K562 (cell line): Measurements from ENCODE around the gene AMPD1. TPM values are rescaled to one million over a fixed set of nuclear protein-coding genes. Genes with fewer than 3 reads are reported as not detected.

Experiments
- ATAC-seq: fragments of 200-7000 bp; cut with Tn5 transposase; 3 replicates; pipeline ENCODE4 v1.9.1; 2020; ENCODE audit warnings: moderate library complexity
- BruUV-seq: library from RNA; stranded (reverse); fragments of 400-500 nt; replicated peaks from 2 replicates; lab custom pipeline; 2021; lab: Mats Ljungman, UMichigan
- CTCF ChIA-PET: fragments of 300-600 bp; formaldehyde crosslinking; extraction: SDS; loops from one replicate; lab custom pipeline; 2021; ENCODE audit warnings: low intra/inter-chr PET ratio; lab: Yijun Ruan, JAX
- POLR2A ChIA-PET: fragments of 300-600, 350-650 bp; sonication (Branson Sonifier 250); formaldehyde crosslinking; extraction: SDS; loops from one replicate; lab custom pipeline; 2021; ENCODE audit warnings: antibody characterized with exemption, inconsistent platforms; lab: Yijun Ruan, JAX
- DNase-seq, 4 experiments: peaks; one replicate each; pipeline versions ENCODE4 v3.0.0 to v3.0.0-alpha.2; 2011 to 2018; ENCODE audit warnings: low spot score in 3 of 4, mixed read lengths in 3 of 4; ENCODE audit errors: extremely low read depth in 1 of 4
- FAIRE-seq: peaks from 2 replicates; lab custom pipeline; 2011; peaks lifted over from hg19 to GRCh38; lab: Jason Lieb, UNC
- H2AFZ ChIP-seq: 2 replicates; pipeline ENCODE4 v1.6.0; 2011; ENCODE audit warnings: low read depth, low read length, control low read depth, inconsistent platforms
- H3K27ac ChIP-seq: fragments of 200-600 bp; 3 replicates; pipeline ENCODE4 v1.8.0; 2011; ENCODE audit warnings: low read depth, mild to moderate bottlenecking, control low read depth, inconsistent platforms, low read length, moderate library complexity, mixed read lengths; ENCODE audit errors: extremely low read depth
- H3K27me3 ChIP-seq, 2 experiments: fragments of 300-600 bp in 1 of 2; 2 replicates in 1 of 2; 3 replicates in 1 of 2; pipeline versions ENCODE4 v1.6.0 to v1.8.0; 2011; ENCODE audit warnings: inconsistent platforms in 2 of 2, low read length in 2 of 2, mild to moderate bottlenecking in 1 of 2, mixed read lengths in 1 of 2, moderate library complexity in 1 of 2; ENCODE audit not compliant: control insufficient read depth in 2 of 2, insufficient read depth in 2 of 2
- H3K36me3 ChIP-seq: fragments of 300-600 bp; 3 replicates; pipeline ENCODE4 v1.8.0; 2011; ENCODE audit warnings: mild to moderate bottlenecking, low read length, inconsistent platforms; ENCODE audit not compliant: control insufficient read depth, insufficient read depth
- H3K4me1 ChIP-seq, 2 experiments: fragments of 200-600 bp in 1 of 2; replicated peaks in 1 of 2; 2 replicates in 1 of 2; 3 replicates in 1 of 2; pipeline versions ENCODE4 v1.5.1 to v1.8.0; 2011; ENCODE audit warnings: inconsistent platforms in 2 of 2, low read length in 2 of 2, mild to moderate bottlenecking in 1 of 2, mixed read lengths in 1 of 2, moderate library complexity in 1 of 2; ENCODE audit not compliant: control insufficient read depth in 2 of 2, insufficient read depth in 2 of 2
- H3K4me2 ChIP-seq: 2 replicates; pipeline ENCODE4 v1.6.1; 2011; ENCODE audit warnings: low read length, control low read depth, inconsistent platforms, mixed read lengths; ENCODE audit not compliant: insufficient read depth
- H3K4me3 ChIP-seq: fragments of 200-600 bp; sonication (generic), shearing (Covaris generic); 2 replicates; pipeline ENCODE4 v1.5.1; 2016; ENCODE audit warnings: control low read depth, inconsistent platforms
- H3K79me2 ChIP-seq: fragments of 200-600 bp; 3 replicates; pipeline ENCODE4 v1.8.0; 2011; ENCODE audit warnings: low read length, inconsistent platforms; ENCODE audit not compliant: control insufficient read depth, insufficient read depth
- H3K9ac ChIP-seq, 2 experiments: 2 replicates each; pipeline versions ENCODE4 v1.6.0 to v1.6.1; 2011; ENCODE audit warnings: low read depth in 2 of 2, low read length in 2 of 2, control low read depth in 1 of 2, inconsistent platforms in 1 of 2, mild to moderate bottlenecking in 1 of 2, mixed read lengths in 1 of 2; ENCODE audit not compliant: insufficient read depth in 1 of 2
- H3K9me1 ChIP-seq: one replicate; pipeline ENCODE4 v1.6.0; 2011; ENCODE audit warnings: inconsistent platforms, mild to moderate bottlenecking, low read length, moderate library complexity; ENCODE audit not compliant: control insufficient read depth, insufficient read depth
- H3K9me3 ChIP-seq: replicated peaks from 2 replicates; pipeline ENCODE4 v1.5.1; 2011; ENCODE audit warnings: low read depth, low read length, inconsistent platforms; ENCODE audit not compliant: control insufficient read depth, insufficient read depth
- H4K20me1 ChIP-seq: replicated peaks from 2 replicates; pipeline ENCODE4 v1.6.1; 2011; ENCODE audit warnings: low read length, inconsistent platforms, mixed read lengths; ENCODE audit not compliant: control insufficient read depth, insufficient read depth
- BRD9 ChIP-seq: fragments of 450-650 bp; IDR thresholded peaks from 2 replicates; pipeline ENCODE4 v1.6.1; 2018; ENCODE audit warnings: low read depth; ENCODE audit not compliant: partially characterized antibody
- ZC3H11A ChIP-seq: IDR thresholded peaks from 2 replicates; pipeline ENCODE4 v1.6.1; 2012; ENCODE audit warnings: low read depth, low read length, improper control_type of control experiment
- ZNF143 ChIP-seq: sonication (generic); formaldehyde crosslinking; IDR thresholded peaks from 2 replicates; pipeline ENCODE4 v1.9.0; 2022; ENCODE audit warnings: mild to moderate bottlenecking, missing genetic modification reagents
- ZNF695 ChIP-seq: fragments of 450-650 bp; formaldehyde crosslinking; IDR thresholded peaks from 2 replicates; pipeline ENCODE4 v1.4.0; 2020; ENCODE audit warnings: mild to moderate bottlenecking, moderate library complexity
- ZSCAN32 ChIP-seq: fragments of 450-650 bp; formaldehyde crosslinking; IDR thresholded peaks from 2 replicates; pipeline ENCODE4 v1.4.0; 2020; ENCODE audit warnings: mild to moderate bottlenecking, moderate library complexity
- WGBS: fragments of 100-300 bp; shearing (Covaris generic); methylation state at CpG from one replicate; pipeline ENCODE4 v1.1.6; 2016; ENCODE audit warnings: low coverage, mixed read lengths; ENCODE audit not compliant: insufficient coverage; ENCODE audit errors: missing lambda C conversion rate; 5-methylcytosine and 5-hydroxymethylcytosine counted together
- in situ Hi-C: fragments of 300-500 bp; cut with MboI; formaldehyde crosslinking; loops from 4 replicates; pipeline ENCODE4 v1.15.0; 2018; ENCODE audit warnings: inconsistent platforms, mixed read lengths
- intact Hi-C: fragments of 100-400 bp; cut with micrococcal nuclease; formaldehyde crosslinking; loops from 2 replicates; pipeline ENCODE4 v1.14.2; 2022
- polyA plus RNA-seq, 8 experiments: library from polyadenylated mRNA; depleted of rRNA in 4 of 8; stranded (reverse) in 5 of 8; unstranded in 3 of 8; fragments of >200 nt; fragmentation: Nextera tagmentation in 2 of 8; fragmentation: Illumina TruSeq in 1 of 8; extraction: Ambion mirVana in 2 of 8; extraction: Trizol in 1 of 8; gene quantifications; 2 replicates each; pipeline versions ENCODE4 v1.2.1 to v1.2.3, GENCODE V29; 2011 to 2014; ENCODE audit warnings: inconsistent platforms in 1 of 8, missing spikeins in 1 of 8
- total RNA-seq, 7 experiments: library from RNA; depleted of rRNA in 6 of 7; stranded (reverse); fragments of >200 nt in 6 of 7; fragmentation: Illumina TruSeq in 2 of 7; extraction: Trizol in 2 of 7; gene quantifications; 2 replicates each; pipeline versions ENCODE4 v1.2.1 to v1.2.3, GENCODE V29; 2011 to 2021; ENCODE audit warnings: low replicate concordance in 1 of 7
- TF ChIP-seq, protein P1 (sequence below), 3 experiments: fragments of 200-800 bp in 1 of 3; fragments of 250-450 bp in 1 of 3; fragments of 450-650 bp in 1 of 3; sonication (Bioruptor Pico) in 1 of 3; sonication (Bioruptor generic) in 1 of 3; formaldehyde crosslinking in 1 of 3; IDR thresholded peaks; 2 replicates each; pipeline versions ENCODE4 v1.6.1 to v1.8.0; 2016 to 2022; ENCODE audit warnings: mild to moderate bottlenecking in 2 of 3, missing genetic modification characterization in 2 of 3, missing compliant biosample characterization in 1 of 3, moderate library complexity in 1 of 3

Gene AMPD1
- total and polyA plus RNA-seq, 9 of the 15 experiments (the other 6 are each of a cell fraction or from before 2014, with no cell fraction given), result 0.04 to 0.17 TPM; not detected in 7

DNA sequence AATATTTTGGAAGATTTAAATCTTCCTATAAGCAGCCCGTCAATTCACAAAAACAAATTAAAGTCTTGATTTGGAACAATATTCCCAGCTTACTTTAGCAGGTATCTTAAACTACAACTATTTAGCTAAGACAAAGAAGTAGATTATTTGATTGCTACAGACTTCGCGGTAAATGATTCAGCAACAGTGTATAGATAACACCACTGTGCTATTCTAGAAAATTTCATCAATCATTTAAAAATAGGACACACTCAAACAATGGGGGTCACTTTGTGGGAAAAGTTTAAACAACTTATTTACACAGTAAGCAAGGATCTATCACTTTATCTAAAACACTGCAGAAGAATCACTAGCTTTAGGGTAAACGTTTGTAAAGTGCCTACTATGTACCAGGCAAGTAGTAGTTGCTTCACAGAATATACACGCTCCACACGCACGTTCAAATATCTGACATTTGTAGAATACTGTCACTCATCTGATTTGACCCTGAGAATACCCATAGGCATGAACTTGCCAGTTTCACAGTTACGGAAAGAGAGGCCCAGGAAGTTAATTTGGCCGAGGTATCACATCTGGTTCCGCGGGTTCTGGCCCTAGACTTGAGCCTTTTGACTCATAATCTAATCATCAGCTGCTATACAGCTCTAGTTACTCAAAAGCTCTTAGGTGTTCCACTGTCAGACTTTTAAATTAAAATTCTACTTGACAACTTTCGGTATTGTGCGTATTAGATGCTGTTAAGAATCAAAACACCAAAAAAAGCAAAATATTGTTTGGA, 26.4 kb downstream of the AMPD1 start (continued):
- TF ChIP-seq BRD9, result no peak
- no peak for TF ChIP-seq ZC3H11A

DNA sequence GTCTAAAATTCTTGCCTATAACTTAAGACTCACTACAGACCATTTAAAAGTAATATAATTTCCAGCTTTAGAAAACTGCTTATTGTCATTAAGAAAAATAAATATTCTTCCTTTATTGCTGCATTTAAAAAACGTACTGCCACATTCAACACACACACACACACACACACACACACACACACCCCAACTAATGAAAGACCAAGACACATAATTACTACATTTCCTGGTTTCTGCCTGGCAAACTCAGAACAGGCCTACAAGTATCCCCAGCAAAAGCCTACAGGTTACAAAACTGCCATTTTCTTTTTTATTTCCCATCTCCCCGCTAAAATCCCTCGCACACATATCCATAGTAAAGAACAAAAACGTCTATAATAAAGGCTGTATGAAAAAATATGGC, 27.0 kb downstream of the AMPD1 start:
- H3K9me1 ChIP-seq, result no peaks in the 10 kb centered on the region
- WGBS, result 26% methylated on average over 4 of the region's 4 CpGs
- in situ Hi-C loops, result no loop called here
- intact Hi-C loops, result no loop called here
- FAIRE-seq (no peak), ATAC-seq (no peak), DNase-seq (no peak)
- no peaks in the 10 kb centered on the region for H4K20me1 ChIP-seq
- no TSS peak for BruUV-seq
- H3K4me1 ChIP-seq, result peaks cover 4 to 13% of the 10 kb centered on the region in 2 experiments; a peak in 3 of 5 replicates
- no peaks in the 10 kb centered on the region for H3K36me3 ChIP-seq
- POLR2A ChIA-PET, result interaction anchor here (0.7 to 2.2 kb wide), 4 partner anchors 9 to 48 kb away, joined by 3 to 7 read pairs (median 4); partner anchors contain the start of gene NRAS
- no peak overlapping the region for H3K4me3 ChIP-seq
- CTCF ChIA-PET, result no interaction called here
- TF ChIP-seq ZSCAN32 (CRISPR knock-in tag), result no peak
- TF ChIP-seq ZNF143, result no peak
- TF ChIP-seq, protein P1, sequence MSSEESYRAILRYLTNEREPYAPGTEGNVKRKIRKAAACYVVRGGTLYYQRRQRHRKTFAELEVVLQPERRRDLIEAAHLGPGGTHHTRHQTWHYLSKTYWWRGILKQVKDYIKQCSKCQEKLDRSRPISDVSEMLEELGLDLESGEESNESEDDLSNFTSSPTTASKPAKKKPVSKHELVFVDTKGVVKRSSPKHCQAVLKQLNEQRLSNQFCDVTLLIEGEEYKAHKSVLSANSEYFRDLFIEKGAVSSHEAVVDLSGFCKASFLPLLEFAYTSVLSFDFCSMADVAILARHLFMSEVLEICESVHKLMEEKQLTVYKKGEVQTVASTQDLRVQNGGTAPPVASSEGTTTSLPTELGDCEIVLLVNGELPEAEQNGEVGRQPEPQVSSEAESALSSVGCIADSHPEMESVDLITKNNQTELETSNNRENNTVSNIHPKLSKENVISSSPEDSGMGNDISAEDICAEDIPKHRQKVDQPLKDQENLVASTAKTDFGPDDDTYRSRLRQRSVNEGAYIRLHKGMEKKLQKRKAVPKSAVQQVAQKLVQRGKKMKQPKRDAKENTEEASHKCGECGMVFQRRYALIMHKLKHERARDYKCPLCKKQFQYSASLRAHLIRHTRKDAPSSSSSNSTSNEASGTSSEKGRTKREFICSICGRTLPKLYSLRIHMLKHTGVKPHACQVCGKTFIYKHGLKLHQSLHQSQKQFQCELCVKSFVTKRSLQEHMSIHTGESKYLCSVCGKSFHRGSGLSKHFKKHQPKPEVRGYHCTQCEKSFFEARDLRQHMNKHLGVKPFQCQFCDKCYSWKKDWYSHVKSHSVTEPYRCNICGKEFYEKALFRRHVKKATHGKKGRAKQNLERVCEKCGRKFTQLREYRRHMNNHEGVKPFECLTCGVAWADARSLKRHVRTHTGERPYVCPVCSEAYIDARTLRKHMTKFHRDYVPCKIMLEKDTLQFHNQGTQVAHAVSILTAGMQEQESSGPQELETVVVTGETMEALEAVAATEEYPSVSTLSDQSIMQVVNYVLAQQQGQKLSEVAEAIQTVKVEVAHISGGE (CRISPR knock-in tag; IDR thresholded peaks at IDR 0.05), result peak in 1 of 3 experiments; percentile 29; a peak in 1 of 6 replicates
- TF ChIP-seq ZNF695 (CRISPR knock-in tag), result no peak
- no peaks in the 10 kb centered on the region for H3K79me2 ChIP-seq
- no peak overlapping the region for H3K4me2 ChIP-seq
- H3K9ac ChIP-seq, result no peak overlapping the region
- H2AFZ ChIP-seq, result no peak overlapping the region
- H3K9me3 ChIP-seq, result no peaks in the 10 kb centered on the region
- H3K27me3 ChIP-seq, result peaks cover 0 to 11% of the 10 kb centered on the region in 2 experiments; a peak in 2 of 5 replicates
- H3K27ac ChIP-seq, result no peak overlapping the region
